Right ventricle myocardium inferior (tissue), 1 donor: Measurements from ENCODE around the gene BBS9. TPM values are rescaled to one million over a fixed set of nuclear protein-coding genes. Genes with fewer than 3 reads are reported as not detected.
"Not testable (repeated sequence)": the region's sequence is repeated elsewhere in the genome, so short reads cannot be mapped to it uniquely, and the experiment has no call there.

Source experiments
- ATAC-seq: fragments of 200-7000 bp; cut with Tn5 transposase; one replicate; pipeline ENCODE4 v1.9.1; 2020; ENCODE audit warnings: mild to moderate bottlenecking, moderate library complexity
- DNase-seq: peaks from one replicate; pipeline ENCODE4 v3.0.0; 2021; ENCODE audit errors: missing footprints
- intact Hi-C: fragments of 100-400 bp; cut with DNase I; formaldehyde crosslinking; loops from one replicate; pipeline ENCODE4 v1.11.0; 2022
- total RNA-seq: library from RNA; stranded (reverse); fragmentation: NEBNext Ultra II Directional; extraction: Animal tissue kit (Norgen Biotek cat#: 25700); gene quantifications from one replicate; pipeline ENCODE4 v1.2.1, GENCODE V29; 2021
- donor health status: DM: no; HTN: yes; CAD: no; lungs with severe emphysema.

BBS9 gene
- total RNA-seq, 1 donor from 2014 or later = 10.2 TPM

DNA sequence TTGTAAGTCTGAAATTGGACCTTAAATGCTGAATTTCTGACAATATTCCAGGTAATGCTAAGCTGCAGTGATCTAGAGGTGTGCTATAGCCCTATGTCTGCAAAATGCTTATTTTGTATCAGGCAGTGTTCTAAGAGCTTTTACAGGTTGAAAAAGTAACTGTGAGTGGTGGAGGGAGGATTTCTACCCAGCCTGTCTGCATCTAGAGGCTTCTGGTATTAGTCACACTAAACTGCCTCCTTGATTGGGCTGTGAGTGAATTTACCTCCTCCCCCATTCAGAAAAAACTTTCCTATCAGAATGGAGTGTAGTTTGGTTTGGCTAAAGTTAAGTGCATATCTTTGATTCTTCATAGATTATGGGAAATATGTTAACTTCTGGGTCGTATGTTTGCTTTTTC is 56.8 kb downstream of the BBS9 start:
- intact Hi-C loops = loop anchor here (5.0 kb wide), 1 partner anchor 746 kb away; no protein-coding TSS in a partner anchor
- DNase-seq (no peak), ATAC-seq (no peak)

DNA sequence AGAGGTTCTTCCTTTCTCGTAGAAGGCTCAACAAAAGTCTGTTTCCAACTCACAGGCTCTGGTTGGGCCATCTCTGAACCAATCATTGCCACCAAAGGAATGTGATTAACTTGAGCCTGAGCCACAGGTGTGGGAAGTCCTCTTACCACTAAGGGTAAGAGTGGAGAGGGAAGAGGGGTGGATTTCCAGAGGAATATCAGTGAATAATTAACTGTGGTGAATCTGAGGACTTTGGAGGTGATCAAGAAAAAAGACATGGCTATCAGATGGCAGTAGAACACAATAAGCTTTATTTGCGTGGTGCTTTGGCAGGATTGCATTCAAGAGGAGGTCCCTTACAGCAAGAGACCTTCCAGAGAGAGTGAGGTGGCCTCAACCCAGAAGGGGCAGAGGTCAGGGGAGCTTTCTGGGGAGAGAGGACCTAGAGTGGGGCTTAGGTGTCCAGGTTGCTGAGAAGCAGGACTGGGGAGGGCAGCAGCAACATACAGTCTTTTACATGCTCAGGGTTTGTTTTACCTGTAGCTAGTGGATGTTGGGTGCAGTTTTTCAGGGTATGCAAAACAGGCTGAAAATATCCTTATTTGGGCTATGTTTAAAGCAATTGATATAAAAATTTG is 61.4 kb downstream of the BBS9 start:
- intact Hi-C loops = no loop called here
- no peak for ATAC-seq

DNA sequence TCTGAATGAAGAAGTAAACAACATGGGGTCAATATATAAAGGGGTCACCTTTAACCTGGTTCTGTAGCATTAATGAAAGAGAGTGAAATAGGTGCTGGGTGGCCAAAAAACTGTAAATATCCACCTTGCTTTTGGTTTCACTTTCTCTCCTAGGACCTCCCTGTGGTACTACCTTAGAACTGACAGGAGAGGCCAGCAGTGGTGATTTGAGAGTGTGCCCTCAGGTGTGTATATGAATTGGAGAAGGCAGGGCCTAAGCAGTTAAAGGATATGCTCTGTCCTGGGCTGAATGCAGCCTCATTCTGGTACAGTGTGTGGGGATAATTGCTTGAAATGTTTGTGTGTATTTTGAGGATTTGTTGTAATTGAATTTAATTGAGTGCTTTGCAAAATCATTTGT is 62.0 kb downstream of the BBS9 start:
- DNase-seq (no peak), ATAC-seq (no peak)
- intact Hi-C loops = no loop called here

More for the DNA sequence above, 61.4 kb downstream of the BBS9 start:
- DNase-seq = no peak

DNA sequence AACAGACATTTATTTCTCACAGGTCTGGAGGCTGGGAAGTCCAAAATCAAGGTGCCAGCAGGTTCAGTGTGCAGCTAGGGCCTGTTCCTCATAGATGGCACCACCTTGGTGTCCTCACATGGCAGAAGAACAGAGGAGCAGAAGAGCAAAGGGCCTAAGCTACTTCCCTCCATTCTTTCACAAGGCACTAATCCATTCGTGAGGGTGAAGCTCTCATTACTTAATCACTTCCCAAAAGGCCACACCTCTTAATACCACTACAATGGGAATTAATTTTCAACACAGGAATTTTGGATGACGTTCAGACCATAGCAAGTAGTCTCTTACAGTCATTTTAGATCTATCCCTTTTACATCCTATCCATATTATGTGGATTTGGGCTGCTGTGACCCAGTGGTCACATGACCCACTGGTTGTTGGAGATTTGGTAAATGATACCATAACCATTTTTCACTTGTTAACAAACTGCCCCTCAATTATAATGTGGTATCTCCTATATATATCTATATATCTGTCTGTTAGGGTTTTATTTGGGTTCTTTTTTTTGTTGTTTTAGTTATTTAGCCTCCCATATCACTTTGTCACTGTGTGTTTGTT is 63.4 kb downstream of the BBS9 start:
- DNase-seq = no peak
- intact Hi-C loops = no loop called here
- no peak for ATAC-seq

DNA sequence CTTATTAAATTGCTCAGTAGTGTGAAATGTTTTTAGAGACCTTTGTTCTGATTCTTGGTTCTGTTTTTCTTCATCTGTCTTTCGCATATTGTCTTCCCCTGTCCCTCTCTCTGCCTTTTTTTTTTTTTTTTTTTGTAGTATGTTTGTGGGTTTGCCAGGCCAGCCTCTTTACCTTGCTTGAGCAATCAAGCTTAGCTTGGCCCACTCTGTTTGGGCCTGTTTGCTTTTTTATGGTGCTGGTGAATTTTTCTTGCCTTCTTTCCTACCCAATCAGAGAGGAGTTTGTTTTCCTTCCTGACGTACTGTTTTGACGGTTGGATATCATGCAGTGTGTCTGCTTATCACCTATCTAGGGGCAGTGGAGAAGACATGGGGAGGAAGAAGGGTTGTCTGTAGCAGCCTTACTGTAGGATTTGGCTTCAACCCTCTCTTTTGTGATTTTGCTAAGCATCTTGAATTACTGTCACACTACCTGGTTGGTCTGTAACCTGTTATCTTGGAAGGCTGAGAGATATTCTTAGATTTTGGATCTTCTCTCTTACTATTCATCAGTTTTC is 64.0 kb downstream of the BBS9 start:
- intact Hi-C loops = no loop called here
- DNase-seq = no peak
- no peak for ATAC-seq

DNA sequence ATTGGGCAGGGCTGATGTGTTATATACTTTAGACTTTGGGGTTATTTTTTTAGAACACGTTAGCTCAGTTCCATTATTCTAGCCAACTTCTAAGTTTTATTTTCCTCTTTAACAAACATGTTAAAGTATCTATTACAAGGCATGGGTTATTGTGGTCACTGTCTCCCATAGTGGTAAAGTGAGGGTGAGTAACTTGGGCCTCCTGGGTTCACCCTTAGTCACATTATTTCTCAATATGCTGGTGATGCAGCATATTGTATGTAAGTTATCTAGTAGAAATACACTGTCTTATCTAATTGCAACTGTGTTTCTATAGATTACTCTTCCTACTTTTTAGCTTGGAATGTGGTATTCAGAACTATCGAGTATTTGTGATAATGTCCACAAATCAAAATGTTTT is 65.9 kb downstream of the BBS9 start:
- DNase-seq (no peak), ATAC-seq (no peak)
- intact Hi-C loops = no loop called here

DNA sequence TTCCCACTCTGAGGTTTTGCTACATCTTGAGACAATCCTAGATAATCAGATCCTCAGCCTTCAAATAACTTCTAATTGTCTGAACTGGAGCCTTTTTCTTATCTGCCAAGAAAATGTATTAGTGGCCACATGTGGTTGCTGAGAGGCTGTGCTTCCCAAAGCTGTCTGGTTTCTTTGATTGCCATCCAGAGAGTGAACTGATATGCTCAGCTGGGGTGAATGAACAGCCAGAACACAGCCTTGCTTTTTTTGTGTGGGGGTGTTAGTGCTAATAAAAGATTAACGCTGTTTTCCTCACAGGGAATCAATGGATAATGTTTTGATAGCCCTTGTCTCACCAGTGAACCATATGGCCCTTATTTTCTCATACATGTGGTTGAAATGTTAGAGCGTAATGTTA is 66.9 kb downstream of the BBS9 start:
- intact Hi-C loops = no loop called here
- no peak for DNase-seq
- ATAC-seq = no peak

DNA sequence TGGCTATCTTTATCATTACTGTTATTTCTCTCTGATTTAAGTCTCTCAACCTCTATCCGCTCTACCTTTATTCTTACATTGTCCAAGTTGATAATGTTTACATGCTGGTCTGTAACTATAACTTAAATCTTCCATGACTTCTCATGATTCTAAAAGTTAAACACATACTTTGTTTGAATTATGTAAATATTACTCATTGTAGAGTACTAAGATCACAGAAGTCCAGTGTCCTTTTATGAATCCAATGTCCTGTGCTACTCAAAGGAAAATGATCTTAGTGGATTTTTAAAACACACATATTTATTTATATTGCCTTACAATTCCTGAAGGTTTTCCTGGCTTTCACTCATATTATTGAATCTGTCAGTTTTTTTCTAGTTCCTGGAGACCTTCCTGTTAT is 70.9 kb downstream of the BBS9 start:
- no peak for DNase-seq
- no peak for ATAC-seq
- intact Hi-C loops = no loop called here

DNA sequence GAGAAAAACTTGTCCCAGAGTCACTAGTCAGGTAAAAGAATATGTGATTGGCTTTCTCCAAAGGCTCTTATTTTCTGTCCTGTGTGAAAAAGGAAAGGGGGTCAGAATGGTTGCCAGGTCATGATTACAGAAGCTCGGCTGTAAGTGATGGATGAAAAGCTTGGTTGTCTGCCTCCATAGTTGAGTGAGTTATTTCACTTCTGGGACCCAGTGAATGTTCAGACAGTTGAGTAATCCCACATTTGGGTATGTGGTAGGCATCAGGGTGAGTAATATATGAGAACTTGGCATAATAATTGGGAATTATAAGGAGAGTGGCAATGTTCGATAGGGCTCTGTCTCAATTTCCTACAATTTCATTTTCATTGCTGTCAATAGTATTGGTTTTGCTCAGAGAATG is 72.5 kb downstream of the BBS9 start:
- ATAC-seq = no peak
- DNase-seq = no peak
- intact Hi-C loops = no loop called here

DNA sequence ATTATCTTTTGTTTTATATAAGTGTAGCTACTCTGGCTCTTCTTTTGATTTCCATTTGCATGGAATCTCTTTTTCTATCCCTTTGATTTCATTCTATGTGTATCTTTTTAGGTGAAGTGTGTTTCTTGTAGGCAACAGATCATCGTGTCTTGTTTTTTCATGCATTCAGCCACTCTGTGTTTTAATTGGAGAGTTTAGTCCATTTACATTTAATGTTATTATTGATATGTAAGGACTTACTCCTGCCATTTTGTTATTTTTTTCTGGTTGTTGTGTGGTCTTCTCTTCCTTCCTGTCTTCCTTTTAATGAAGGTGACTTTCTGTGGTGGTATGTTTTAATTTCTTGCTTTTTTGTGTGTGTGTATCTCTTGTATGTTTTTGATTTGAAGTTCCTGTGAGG is 81.6 kb downstream of the BBS9 start:
- ATAC-seq (no peak), DNase-seq (no peak)
- intact Hi-C loops = no loop called here

DNA sequence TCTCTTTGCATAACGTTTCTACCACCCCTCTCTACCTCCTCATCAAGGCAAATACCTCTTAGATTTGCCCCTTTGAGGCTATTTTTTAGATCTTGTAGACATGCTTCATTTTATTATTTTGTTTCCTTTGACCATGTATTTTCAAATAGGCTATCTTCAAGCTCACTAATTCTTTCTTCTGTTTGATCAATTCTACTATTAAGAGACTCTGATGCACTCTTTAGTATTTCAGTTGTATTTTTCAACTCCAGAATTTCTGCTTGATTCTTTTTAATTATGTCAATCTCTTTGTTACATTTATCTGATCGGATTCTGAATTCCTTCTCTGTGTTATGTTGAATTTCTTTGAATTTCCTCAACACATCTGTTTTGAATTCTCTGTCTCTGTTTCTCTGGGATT is 82.8 kb downstream of the BBS9 start:
- DNase-seq (no peak), ATAC-seq (no peak)
- intact Hi-C loops = no loop called here

DNA sequence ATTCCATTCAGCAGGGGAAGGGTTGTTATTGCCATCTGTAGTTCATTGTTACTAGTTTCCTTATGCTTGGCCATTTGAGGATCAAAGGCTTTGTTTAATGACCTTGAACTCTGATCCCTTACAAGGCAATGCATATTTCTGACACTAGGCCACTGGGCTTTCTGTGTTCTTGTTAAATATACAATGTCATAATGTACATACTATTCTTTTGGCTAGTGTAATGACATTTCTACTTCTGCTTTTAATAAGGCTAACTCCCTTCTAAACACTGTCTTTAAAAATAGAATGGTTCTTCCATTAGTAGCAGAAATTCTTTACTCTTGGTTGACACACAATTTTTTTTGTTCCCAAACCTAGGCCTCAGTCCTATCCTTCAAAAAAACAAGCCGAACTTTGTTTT is 86.6 kb downstream of the BBS9 start:
- intact Hi-C loops = no loop called here
- no peak for DNase-seq

DNA sequence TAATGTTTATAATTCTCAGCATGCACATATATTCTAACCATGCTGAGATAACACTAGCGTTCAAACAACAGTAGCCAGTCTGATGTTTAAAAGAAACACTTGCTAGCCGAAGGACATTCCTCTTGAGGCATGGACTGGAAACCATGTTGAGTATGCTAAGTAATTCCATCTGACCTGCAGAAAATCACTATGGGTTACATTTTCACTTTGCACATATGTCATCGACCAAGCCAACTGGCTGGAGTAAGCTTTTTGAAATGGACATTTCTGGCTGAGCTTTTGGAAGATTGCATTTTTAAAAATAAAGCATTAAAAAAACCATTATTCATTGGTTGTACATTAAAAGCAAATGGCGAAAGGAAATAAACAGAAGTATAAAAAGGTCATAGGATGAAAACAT is 88.2 kb downstream of the BBS9 start:
- no peak for ATAC-seq
- intact Hi-C loops = no loop called here
- no peak for DNase-seq

More for the DNA sequence above, 86.6 kb downstream of the BBS9 start:
- no peak for ATAC-seq

DNA sequence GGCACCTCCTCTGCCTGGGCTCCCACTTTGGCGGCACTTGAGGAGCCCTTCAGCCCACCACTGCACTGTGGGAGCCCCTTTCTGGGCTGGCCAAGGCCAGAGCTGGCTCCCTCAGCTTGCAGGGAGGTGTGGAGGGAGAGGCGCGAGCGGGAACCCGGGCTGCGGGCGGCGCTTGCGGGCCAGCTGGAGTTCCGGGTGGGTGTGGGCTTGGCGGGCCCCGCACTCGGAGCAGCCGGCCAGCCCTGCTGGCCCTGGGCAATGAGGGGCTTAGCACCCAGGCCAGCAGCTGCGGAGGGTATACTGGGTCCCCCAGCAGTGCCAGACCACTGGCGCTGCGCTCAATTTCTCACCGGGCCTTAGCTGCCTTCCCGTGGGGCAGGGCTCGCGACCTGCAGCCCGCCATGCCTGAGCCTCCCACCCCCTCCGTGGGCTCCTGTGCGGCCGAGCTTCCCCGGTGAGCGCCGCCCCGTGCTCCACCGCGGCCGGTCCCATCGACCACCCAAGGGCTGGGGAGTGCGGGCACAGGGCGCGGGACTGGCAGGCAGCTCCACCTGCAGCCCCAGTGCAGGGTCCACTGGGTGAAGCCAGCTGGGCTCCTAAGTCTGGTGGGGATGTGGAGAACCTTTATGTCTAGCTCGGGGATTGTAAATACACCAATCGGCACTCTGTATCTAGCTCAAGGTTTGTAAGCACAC is 89.6 kb downstream of the BBS9 start:
- DNase-seq, intact Hi-C loops, ATAC-seq: not testable (repeated sequence)

DNA sequence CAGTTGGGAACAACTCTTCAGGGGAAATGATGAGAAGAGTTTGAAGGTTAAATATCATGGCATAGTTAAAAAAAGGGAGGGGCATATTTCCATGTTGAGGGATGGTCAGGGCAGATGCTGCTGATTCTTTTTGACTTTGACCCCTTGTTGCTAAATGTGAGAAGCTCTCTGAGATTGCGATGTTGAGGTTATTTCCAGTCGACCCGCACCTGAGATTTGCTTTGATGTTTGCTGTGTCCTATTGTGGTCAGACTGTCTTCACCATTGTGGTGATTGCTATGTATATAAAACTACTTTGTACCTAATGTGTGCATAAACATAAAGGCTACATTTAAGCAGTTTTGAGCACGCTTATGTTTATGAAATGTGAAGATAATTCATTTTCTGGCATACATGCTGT is 90.9 kb downstream of the BBS9 start:
- ATAC-seq (no peak), DNase-seq (no peak)
- intact Hi-C loops = no loop called here

DNA sequence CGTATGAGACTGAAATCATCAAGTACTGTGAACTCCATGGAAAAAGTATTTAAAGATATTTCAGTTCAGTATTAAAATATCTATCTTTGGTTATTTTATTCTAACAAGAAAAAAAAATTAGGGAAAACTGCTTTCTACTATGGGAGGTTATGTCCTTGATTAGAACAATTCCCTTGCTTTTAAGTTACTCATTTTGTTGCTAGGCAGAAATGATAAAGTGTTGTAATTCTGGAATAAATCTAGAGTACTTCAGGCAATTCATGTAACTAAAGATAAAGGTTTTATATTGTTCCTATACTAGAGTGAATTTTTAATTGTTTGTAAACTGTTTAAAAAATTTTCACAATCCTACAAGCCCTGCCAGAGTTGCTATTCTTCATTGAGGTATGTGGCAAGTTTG is 92.0 kb downstream of the BBS9 start:
- no peak for DNase-seq
- ATAC-seq = no peak
- intact Hi-C loops = no loop called here

DNA sequence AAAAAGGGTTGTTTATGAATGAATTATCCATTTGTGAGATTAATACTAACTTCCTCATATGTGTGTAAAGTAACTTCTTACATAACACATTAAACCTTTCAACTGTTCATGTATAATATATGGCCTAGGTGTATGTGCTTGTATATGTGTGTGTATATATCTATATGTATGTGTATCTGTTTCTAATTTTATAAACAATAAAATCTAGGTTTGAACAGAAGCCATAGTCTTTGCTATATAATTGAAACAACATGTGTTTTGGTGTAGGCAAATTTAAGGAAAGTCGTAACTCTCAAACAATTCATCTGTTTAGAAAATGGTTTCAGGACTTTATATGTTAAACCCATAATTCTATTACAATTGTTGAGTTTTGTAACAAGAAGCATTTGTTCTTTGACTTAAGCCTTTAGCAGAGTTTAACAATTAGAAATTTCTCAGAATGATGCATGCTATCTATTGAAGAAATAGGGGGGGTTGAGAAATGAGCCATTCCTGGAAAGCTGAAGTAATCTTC is 103.3 kb downstream of the BBS9 start:
- intact Hi-C loops = no loop called here
- ATAC-seq (no peak), DNase-seq (no peak)

DNA sequence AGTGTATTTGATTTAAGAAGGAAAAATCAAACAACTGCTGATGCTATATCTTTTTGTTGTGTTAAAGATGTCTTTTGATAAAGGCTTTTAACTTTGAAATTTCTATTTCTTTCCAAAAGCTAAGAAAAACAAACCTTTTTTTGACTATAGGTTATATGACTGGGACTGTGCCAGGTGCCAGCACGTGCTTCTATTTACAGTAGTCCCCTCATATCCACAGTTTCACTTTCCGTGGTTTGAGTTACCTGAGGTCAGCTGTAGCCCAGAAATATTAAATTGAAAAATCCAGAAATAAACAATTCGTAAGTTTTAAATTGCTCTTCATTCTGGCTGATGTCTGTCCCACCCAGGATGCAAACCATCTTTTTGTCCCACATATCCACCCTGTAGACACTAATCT is 104.3 kb downstream of the BBS9 start:
- no peak for ATAC-seq
- DNase-seq = no peak
- intact Hi-C loops = no loop called here

DNA sequence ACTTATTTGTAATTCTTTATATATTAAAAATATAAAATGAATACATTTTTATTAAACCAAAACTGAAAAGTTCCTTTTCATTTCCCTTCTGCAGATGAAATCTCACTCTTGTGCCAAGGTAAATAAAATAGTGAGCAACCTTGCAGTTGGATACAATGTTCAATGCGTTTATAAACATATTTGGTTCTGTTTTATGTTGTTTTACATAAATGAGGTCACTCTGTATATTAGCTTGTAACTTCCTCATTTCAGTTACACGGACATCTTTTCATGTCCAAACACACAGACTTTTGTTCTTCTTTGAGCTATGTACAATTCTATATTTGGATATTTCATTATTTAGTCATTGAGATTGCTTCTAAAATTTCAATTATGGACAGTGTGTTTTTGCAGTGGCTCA is 107.7 kb downstream of the BBS9 start:
- intact Hi-C loops = no loop called here
- ATAC-seq (no peak), DNase-seq (no peak)

DNA sequence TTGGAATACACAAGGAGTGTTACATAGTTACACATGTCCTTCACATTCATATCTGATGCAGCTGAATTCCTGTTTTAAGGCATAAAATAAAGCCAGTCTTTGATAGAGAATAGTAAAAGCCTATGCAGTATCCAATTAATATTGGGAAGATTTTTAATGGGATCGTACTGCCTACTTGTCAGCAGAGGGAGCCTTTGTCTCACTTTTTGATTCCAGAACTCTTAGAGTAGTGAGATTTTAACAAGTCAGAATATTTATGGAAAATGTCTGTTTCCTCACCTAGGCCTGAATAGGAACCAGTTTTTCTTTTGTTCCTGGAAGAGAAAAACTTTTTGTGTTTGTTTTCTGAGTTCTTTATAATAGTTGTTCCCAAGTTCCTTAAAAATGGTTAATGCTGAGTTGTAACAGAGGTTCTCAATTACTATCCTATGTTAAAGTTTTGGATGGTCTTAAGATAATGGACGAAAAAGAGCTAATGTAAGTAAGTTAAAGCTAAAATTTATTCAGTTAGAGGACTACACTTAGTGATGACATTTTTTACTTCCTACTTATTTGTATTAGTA is 114.0 kb downstream of the BBS9 start:
- intact Hi-C loops = loop anchor here (5.0 kb wide), 1 partner anchor 689 kb away; no protein-coding TSS in a partner anchor
- DNase-seq = no peak
- ATAC-seq = no peak
